ENCODE results near the gene HES6. TPM values are rescaled to one million over a fixed set of nuclear protein-coding genes. Genes with fewer than 3 reads are reported as not detected.

HES6 gene
- total and polyA plus RNA-seq, 9 donors = 0.33 to 12.4 (median 2.0) TPM

- 0 to 1% (median 1%) methylated on average over 68 to 126 of the region's 126 CpGs for WGBS, 3 donors
- peak; percentile 68 for TF ChIP-seq POLR2A (IDR thresholded peaks at IDR 0.05)
- TF ChIP-seq, protein P1, sequence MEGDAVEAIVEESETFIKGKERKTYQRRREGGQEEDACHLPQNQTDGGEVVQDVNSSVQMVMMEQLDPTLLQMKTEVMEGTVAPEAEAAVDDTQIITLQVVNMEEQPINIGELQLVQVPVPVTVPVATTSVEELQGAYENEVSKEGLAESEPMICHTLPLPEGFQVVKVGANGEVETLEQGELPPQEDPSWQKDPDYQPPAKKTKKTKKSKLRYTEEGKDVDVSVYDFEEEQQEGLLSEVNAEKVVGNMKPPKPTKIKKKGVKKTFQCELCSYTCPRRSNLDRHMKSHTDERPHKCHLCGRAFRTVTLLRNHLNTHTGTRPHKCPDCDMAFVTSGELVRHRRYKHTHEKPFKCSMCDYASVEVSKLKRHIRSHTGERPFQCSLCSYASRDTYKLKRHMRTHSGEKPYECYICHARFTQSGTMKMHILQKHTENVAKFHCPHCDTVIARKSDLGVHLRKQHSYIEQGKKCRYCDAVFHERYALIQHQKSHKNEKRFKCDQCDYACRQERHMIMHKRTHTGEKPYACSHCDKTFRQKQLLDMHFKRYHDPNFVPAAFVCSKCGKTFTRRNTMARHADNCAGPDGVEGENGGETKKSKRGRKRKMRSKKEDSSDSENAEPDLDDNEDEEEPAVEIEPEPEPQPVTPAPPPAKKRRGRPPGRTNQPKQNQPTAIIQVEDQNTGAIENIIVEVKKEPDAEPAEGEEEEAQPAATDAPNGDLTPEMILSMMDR (IDR thresholded peaks at IDR 0.05) = no peak
- Histone ChIP-seq H3K9me3 (no peaks in the 10 kb centered on the region), H3K4me3 (peak within 1 kb of the TSS; percentile 92), H3K36me3 (no peaks in the 10 kb centered on the region), H3K27me3 (no peaks in the 10 kb centered on the region), H3K27ac (peak within 1 kb of the TSS; percentile 84), H3K4me1 (ENCODE audit: insufficient read depth) (peaks cover 11% of the 10 kb centered on the region)
- intact Hi-C loops (cut with DNase I) = no loop called here
- peak; percentile 85 to 92 (median 90) for DNase-seq
Measured at GRCh38 chr2:238203094-238203972, 36.5 kb downstream of the HES6 start, which contains the start of gene ILKAP. Gene ILKAP, minus strand, starts transcription at chr2:238203695. Its CDS starts 142 bp downstream, at chr2:238203553.

DNA sequence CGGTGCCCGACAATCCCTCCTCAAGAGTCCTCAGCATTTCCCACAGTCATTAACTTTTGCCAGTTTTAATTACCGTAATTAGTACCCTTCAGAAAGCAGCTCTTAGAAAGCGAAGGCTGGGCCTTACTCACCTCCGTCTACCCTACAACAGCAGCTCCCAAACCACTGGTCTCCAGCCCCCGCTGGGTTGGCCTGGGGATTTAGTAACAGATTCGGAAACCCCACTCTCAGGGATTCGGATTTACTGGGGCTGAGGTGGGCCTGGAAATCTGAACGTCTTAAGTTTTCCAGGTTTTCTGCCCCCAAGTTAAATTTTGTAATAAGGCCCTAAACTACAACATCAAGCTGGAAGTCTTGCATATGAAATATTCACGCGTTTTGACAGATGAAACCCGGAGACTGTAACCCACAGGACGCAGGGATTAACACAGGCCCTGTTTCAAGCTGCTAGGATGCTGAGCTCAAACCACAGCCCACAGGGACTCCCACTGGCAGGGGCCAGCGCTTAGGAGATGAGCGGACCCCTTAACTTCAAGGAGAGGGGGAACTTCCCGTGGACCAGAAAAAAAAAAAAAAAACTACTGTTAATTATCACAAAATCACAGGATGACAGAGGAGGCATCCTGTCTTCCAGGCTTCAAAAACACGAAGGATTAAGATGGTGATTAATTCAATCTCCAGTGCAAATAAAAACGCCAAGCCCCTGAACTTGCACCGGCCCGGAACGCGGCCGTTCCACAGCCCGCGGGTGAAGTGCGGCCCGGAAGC, 37.3 kb downstream of the HES6 start:
- H3K36me3 ChIP-seq = no peaks in the 10 kb centered on the region
- TF ChIP-seq, protein P1 (IDR thresholded peaks at IDR 0.05) = no peak
- H3K4me3 ChIP-seq = peak overlapping the region; percentile 92
- peaks cover 13% of the 10 kb centered on the region for H3K4me1 ChIP-seq (ENCODE audit: insufficient read depth)
- intact Hi-C loops (cut with DNase I) = no loop called here
- WGBS, 3 donors = 3 to 5% (median 4%) methylated on average over 27 of the region's 27 CpGs
- no peaks in the 10 kb centered on the region for H3K9me3 ChIP-seq
- H3K27me3 ChIP-seq = no peaks in the 10 kb centered on the region
- H3K27ac ChIP-seq = peak overlapping the region; percentile 84
- DNase-seq = no peak

GRCh38 chr2:238190445-238190844, 49.4 kb downstream of the HES6 start:
- Histone ChIP-seq H3K4me3 (no peak overlapping the region), H3K27ac (no peak overlapping the region), H3K9me3 (no peaks in the 10 kb centered on the region), H3K27me3 (no peaks in the 10 kb centered on the region), H3K36me3 (no peaks in the 10 kb centered on the region), H3K4me1 (ENCODE audit: insufficient read depth) (no peaks in the 10 kb centered on the region)
- TF ChIP-seq EP300 (IDR thresholded peaks at IDR 0.05) (no peak), POLR2A (IDR thresholded peaks at IDR 0.05) (no peak)
- TF ChIP-seq, protein P1 (IDR thresholded peaks at IDR 0.05) = no peak
- no peak for DNase-seq
- intact Hi-C loops (cut with DNase I) = no loop called here
- WGBS, 3 donors = 74 to 91% (median 79%) methylated on average over 2 of the region's 2 CpGs

Other genes with a start within 250 kb of the HES6 start
- gene SCLY, start 179.0 kb downstream of the HES6 start, total RNA-seq = 10 to 100 TPM in 5 of 7 donors, 1 to 10 TPM in 2; 7.3 to 17.5 (median 12.5) TPM
- 10 to 100 TPM in 1 of 2 donors, 1 to 10 TPM in 1; 7.6 to 18.0 TPM for gene SCLY, start 179.0 kb downstream of the HES6 start, polyA plus RNA-seq
- gene ESPNL, start 139.7 kb downstream of the HES6 start, total RNA-seq = 10 to 100 TPM in 1 of 7 donors, 1 to 10 TPM in 2, under 1 TPM in 4; 0.11 to 12.9 (median 0.61) TPM
- gene ESPNL, start 139.7 kb downstream of the HES6 start, polyA plus RNA-seq = 1 to 10 TPM in 1 of 2 donors, under 1 TPM in 1; 0.15 to 1.2 TPM
- under 1 TPM in 6 of 7 donors, not detected in 1; 0.08 to 0.74 (median 0.26) TPM for gene KLHL30, start 101.4 kb downstream of the HES6 start, total RNA-seq
- gene KLHL30, start 101.4 kb downstream of the HES6 start, polyA plus RNA-seq = under 1 TPM; 0.20 to 0.24 TPM
- under 1 TPM in 4 of 7 donors, not detected in 3; 0.20 to 0.69 (median 0.34) TPM for gene ERFE, start 81.1 kb downstream of the HES6 start, total RNA-seq
- under 1 TPM in 1 of 2 donors, not detected in 1; 0.19 TPM for gene ERFE, start 81.1 kb downstream of the HES6 start, polyA plus RNA-seq
- 10 to 100 TPM; 28.4 to 54.9 (median 38.9) TPM for gene ILKAP, start 36.3 kb downstream of the HES6 start, total RNA-seq
- 10 to 100 TPM; 28.5 to 49.5 TPM for gene ILKAP, start 36.3 kb downstream of the HES6 start, polyA plus RNA-seq
- 10 to 100 TPM in 6 of 7 donors, 1 to 10 TPM in 1; 9.9 to 34.5 (median 27.4) TPM for gene PER2, start 48.6 kb upstream of the HES6 start, total RNA-seq
- 1 to 10 TPM; 8.1 to 8.5 TPM for gene PER2, start 48.6 kb upstream of the HES6 start, polyA plus RNA-seq
- gene TRAF3IP1, start 80.5 kb upstream of the HES6 start, total RNA-seq = 10 to 100 TPM in 6 of 7 donors, 1 to 10 TPM in 1; 7.0 to 29.2 (median 19.9) TPM
- gene TRAF3IP1, start 80.5 kb upstream of the HES6 start, polyA plus RNA-seq = 10 to 100 TPM in 1 of 2 donors, 1 to 10 TPM in 1; 8.5 to 17.0 TPM
- gene ASB1, start 186.9 kb upstream of the HES6 start, total RNA-seq = 10 to 100 TPM in 6 of 7 donors, 1 to 10 TPM in 1; 9.3 to 34.0 (median 30.6) TPM
- gene ASB1, start 186.9 kb upstream of the HES6 start, polyA plus RNA-seq = 10 to 100 TPM; 18.2 to 22.6 TPM